GM18951 (cell line): ENCODE measurements around the gene RGS5.

Source experiments
- POLR2A ChIP-seq: IDR thresholded peaks from 4 replicates; pipeline ENCODE4 v1.6.1; 2011; ENCODE audit warnings: mild to moderate bottlenecking; ENCODE audit not compliant: insufficient read length, insufficient read depth; ENCODE audit errors: extremely low read depth
- in situ Hi-C: fragments of 300-500 bp; cut with MboI; formaldehyde crosslinking; loops from one replicate; pipeline ENCODE4 v1.12.0; 2022; ENCODE audit warnings: low sequenced_read_pairs, mixed read lengths, inconsistent platforms; ENCODE audit not compliant: unreplicated experiment

RGS5 gene

DNA sequence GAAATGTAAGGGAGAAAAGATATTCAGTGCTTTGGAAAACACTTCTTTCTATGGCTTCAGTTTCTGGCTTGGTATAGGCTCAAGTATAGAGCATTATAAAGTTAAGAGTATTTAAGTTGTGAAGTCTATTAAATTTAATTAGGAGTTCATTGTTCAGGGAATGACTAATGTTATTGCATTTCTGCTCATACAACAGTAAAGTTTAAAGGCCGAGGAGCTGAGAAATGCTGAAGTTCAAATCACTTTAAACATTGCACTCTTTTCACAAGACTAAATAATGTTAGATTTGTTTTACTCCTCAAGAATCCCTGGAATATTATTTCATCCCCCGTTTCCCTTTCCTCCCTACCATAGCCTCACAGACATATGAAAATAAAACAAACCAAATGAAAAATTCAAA is 30.1 kb downstream of the RGS5 start:
- TF ChIP-seq POLR2A = no peak
- in situ Hi-C loops = no loop called here

DNA sequence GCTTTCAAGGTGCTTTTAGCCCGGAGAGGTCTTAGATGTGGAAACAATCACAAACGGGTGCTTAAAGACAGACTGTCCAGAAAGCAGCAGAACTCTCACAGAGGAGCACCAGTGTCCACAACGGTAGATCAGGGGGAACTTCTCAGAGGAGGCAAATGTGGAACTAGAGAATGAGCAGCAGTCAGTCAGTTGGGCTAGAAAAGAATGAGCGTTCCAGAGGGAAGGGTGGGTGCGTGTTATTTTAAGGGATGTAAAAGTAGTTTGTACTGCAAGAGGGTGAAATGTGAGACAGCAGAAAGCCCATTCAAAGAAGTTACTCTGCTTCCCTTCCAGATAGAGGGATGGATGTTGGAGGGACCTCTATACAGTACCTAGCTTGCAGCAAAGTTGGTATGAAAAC is 30.9 kb downstream of the RGS5 start:
- in situ Hi-C loops = no loop called here
- TF ChIP-seq POLR2A = no peak

DNA sequence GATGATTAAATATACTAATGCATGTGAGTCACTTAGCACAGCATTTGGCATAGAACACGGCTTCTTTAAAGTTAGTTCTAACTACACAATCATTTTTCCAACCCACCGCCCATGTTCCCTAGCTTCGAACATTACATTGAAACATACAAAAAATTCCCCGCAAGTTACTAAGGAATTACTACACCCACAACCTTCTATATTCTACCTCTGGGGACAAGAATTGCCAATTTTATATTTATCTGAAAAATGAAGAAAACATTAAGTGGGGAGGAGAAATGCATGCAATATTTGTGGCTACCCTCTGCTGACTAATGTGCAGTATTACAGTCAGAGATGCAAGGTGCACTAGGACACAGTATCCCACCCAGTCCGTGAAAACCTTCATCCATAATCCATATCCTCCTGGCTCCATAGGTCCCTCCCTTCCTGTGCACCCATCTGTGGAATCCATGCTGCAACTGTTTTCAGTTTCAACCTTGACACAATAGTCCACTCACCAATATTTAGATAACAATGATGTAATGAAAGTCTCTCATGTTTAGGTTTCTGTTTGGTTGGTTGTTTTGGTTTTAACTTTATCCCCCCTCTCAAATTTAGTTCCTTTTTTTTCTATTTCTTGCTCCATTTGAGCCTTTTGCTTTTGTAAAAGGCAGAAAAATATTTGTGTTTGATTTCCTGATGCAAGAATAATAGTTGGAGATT is 31.6 kb downstream of the RGS5 start:
- TF ChIP-seq POLR2A = no peak
- in situ Hi-C loops = no loop called here

DNA sequence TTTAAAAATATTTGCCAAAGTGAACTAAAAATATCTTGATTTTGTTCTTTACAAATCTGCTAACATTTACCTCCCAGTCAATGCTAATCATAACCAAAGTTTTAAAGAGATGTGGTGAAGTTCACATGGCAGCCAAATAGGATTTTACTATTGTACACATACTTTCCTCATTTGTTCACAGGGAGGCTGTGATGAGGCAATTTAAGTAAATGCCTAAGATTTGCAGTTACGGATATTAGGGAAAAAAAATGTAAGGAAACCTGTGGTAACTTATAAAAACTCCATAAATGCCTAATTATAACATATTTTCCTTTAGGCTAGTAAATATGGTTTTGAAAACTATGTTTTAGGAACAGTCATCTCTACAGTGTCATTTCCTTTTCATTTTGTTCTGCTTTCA is 32.4 kb downstream of the RGS5 start:
- TF ChIP-seq POLR2A = no peak
- in situ Hi-C loops = no loop called here

DNA sequence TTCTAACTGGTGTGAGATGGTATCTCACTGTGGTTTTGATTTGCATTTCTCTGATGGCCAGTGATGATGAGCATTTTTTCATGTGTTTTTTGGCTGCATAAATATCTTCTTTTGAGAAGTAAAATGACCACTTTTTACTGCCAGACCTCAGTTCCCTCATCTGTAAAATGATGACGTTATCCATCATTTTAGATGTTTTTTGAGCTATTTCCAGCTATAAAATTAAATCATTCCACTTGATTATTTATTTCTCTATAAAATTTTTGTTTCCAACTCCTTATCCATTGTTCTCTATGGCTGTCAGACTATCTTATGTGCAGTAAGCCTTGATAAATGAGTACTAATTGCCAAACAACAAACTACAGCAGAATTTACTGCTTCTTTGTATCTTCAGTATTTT is 33.2 kb downstream of the RGS5 start:
- in situ Hi-C loops = no loop called here
- TF ChIP-seq POLR2A = no peak

DNA sequence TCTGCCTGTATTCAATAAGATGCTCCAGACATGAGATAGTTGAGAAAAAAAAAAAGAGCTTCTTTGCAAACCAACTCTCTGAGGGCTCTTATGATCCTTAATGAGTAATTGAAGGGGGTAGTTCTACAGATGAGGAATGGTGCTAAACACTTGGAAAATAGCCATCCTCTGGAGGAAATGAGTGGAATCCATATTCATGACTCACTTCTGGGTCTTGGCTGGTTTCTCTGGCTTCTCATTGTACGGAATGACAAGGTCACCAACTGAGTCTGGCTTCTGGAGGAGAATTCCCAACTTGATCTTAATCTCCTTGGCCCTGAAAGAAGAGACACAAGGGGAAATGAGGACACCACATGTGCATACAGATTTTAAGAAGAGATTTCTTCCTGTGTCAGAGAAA is 34.7 kb downstream of the RGS5 start:
- no peak for TF ChIP-seq POLR2A
- in situ Hi-C loops = no loop called here

DNA sequence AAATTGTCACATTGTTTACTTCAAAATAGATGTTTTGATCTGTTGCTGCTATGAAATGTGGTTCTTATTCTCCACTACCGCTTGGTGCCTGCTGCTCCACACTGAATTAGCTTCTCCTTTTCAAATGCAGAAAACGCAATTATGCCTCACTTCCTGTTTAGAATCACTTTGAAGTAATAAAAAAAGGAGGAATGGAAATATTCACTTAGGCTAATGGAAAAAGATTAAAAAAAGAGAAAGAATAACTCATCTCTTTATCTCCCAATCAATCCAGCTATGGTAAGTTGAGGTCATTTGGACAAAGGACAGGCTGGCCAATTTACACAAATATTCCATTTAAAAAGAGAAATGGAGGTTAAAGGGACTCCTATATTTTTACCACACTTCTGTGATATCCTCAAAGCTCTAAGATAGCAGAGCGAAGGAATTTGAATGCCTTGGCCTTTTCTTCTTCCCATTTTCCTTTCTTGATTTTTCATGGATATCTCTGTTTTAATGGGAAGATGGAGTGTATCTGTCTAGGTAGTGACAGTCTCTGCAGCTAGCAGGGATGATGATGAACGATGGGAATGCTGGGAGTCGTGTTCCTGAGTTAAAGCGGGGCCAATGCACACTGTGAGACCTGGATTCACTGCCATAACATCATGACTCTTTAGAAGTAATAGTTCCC is 35.7 kb downstream of the RGS5 start:
- in situ Hi-C loops = no loop called here

DNA sequence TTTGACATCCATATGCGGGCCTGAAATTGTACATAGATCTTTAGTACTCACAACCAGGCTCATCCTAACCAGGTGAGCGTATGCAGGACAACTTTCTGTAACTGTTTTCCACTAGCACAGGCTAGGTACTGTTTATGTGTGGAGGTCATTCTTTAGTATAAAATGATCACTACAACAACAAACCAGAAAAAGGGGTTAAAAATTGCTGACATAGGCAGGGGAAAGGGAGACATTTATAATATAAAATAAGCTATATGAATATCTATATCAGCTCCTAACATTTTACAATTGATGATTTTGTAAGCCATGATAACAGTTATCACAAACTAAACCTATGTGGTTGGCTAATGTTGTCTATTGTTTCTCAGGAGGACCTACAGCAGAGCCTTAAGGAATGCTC is 37.6 kb downstream of the RGS5 start:
- TF ChIP-seq POLR2A = no peak
- in situ Hi-C loops = no loop called here

More for the DNA sequence above, 35.7 kb downstream of the RGS5 start:
- TF ChIP-seq POLR2A = no peak

DNA sequence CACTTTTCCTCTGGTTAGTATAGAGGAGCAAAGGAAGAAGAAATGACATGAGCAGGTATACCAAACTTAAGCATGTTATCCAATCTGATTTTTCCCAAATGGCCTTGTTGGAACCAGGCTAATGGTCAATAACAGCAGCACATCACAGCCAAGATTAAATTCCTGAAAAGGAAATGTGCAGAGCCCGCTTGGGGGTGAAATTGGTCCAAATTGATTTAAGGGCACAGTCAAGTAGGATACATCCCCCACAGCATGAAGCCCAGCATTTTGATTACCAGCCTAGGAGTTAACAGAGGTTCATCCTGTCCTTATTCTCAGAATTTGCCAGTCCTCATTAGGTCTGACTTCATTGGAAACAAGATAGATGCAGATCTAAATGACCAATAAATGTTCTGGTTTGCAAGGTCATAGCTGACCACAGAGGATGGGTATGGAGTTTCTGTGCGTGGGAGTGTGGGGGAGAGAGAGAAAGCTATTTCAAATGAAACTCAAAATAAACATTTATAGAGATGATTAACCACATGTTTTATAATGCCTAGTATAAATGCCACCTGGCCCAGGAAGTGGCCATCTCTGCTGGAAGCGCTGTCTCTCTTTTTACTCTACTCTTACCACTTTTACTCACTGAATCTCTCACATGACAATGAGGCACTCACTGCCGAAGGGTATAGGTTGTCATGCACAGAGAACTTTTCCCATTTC is 38.7 kb downstream of the RGS5 start:
- no peak for TF ChIP-seq POLR2A
- in situ Hi-C loops = no loop called here

DNA sequence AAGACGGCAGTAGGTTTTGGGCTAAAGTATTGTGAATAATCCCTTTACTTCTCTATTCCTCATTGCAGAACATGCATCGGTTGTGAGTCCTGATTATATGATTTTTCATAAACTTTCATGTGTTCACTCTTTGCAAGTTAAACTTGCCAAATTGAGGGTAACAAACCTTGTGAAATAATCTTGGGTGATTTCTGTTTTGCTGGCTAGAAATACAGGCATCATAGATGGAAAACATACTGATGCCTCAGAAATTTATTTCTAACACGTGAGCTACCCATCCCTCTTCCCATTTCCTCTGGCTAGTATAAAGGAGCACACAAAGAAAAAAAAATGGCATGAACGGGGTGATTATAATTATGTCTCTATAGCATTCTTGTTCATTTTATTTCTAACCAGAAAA is 39.6 kb downstream of the RGS5 start:
- in situ Hi-C loops = no loop called here
- no peak for TF ChIP-seq POLR2A

DNA sequence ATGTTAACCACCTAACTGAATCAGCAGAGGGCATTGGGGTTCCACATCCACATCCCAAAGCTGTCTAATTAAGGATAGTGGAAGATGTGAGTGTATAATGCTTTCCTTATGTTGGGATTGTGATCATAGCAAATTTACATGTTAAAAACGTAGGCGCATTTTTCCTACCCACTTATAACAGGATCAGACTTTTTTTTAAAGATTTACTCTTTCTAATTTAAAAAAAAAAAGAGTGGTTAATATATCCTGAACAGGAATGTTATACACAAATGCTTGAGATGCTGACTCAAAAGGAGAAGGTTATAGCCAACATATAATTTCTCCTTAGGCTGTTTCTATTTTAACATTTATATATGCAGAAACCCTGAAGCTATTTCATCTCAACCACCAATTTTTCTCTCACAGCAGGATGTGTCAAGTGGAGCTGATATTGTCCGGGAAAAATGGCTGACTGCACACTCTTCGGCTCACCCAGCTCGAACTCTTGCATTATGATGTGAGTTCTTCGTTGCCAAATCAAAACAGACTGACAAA is 40.3 kb downstream of the RGS5 start:
- in situ Hi-C loops = no loop called here
- TF ChIP-seq POLR2A = no peak

DNA sequence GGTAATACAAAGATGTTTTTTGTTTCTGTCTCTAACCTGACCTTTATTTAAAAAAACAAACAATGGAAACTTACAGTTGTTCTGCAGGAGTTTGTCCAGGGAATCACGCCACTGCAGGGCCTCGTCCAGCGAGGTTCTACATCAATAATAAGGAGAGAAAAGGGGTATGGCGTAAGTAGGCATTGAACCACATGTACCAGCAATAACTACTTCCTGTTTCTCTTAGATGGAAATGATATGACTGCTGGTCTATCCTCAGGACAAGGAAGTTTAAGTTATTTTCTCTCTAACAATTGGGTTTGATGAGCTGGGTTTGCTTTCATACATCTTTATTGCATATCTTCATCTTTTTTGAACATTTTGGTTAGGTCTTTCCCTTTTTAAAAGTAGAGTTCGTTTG is 40.9 kb downstream of the RGS5 start:
- in situ Hi-C loops = no loop called here
- TF ChIP-seq POLR2A = no peak

DNA sequence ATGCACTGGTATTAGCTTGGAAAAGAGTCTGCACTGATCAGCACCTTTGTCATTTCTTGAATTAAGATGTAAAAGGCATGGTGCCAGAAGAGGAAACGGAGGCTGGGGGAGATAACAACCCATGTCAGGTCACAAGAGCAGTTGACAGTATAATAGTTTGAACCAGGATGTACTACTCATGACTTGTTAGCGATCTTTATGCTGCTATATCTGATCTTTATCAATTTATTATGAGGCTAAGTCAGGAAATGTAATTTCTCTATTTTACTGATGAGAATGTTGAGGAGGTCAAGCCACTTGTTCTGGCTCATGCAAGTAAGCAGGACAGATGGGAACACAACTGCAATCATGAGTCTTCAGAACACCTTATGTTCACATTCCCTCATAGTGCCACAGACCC is 41.4 kb downstream of the RGS5 start:
- TF ChIP-seq POLR2A = no peak

DNA sequence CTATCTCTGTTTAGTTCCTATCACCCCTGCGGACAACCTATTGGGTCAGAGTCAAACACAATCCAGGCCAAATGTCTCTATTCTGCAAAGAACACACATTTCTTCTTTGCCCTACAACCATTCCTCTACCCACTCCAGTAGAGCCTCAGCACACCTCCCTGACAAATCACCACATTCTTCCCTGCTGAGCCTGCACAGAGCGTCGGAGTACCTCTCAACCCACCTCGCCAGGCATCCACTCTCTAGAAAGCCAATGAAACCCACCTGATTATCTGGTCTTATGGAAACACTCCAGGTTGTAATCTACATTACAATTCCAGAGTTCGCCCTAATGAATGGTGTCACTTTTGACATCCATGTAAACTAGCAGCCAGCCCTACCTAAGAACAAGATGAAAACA is 47.1 kb downstream of the RGS5 start:
- in situ Hi-C loops = no loop called here
- TF ChIP-seq POLR2A = no peak

More for the DNA sequence above, 41.4 kb downstream of the RGS5 start:
- in situ Hi-C loops = no loop called here
